Panc1 (cell line): ENCODE measurements around the gene CLDN7. TPM values are rescaled to one million over a fixed set of nuclear protein-coding genes. Genes with fewer than 3 reads are reported as not detected.
"Not testable (repeated sequence)": the region's sequence is repeated elsewhere in the genome, so short reads cannot be mapped to it uniquely, and the experiment has no call there.

Experiments
- ATAC-seq: fragments of 200-7000 bp; cut with Tn5 transposase; 2 replicates; pipeline ENCODE4 v1.9.1; 2020; ENCODE audit warnings: mild to moderate bottlenecking, moderate library complexity
- BruUV-seq: library from RNA; stranded (reverse); fragments of 400-500 nt; replicated peaks from 2 replicates; lab custom pipeline; 2021; lab: Mats Ljungman, UMichigan
- CTCF ChIA-PET: fragments of 300-600 bp; sonication (Branson Sonifier 250); formaldehyde crosslinking; loops from one replicate; lab custom pipeline; 2022; ENCODE audit warnings: antibody characterized with exemption; lab: Charles Lee
- POLR2A ChIA-PET: fragments of 300-600 bp; sonication (Branson Sonifier 250); formaldehyde crosslinking; loops from one replicate; lab custom pipeline; 2022; ENCODE audit warnings: antibody characterized with exemption; lab: Charles Lee
- DNase-seq: peaks from one replicate; pipeline ENCODE4 v3.0.0-alpha.2; 2010; ENCODE audit warnings: low read depth, low spot score
- H3K27ac ChIP-seq: 2 replicates; pipeline ENCODE4 v1.5.1; 2011; ENCODE audit warnings: mild to moderate bottlenecking, low read length, inconsistent platforms
- H3K27me3 ChIP-seq: fragments of 200-500 bp; sonication (Bioruptor generic); 2 replicates; pipeline ENCODE4 v1.6.0; 2014; ENCODE audit warnings: low read length, inconsistent platforms; ENCODE audit not compliant: control insufficient read depth, insufficient read depth
- H3K36me3 ChIP-seq: fragments of 200-500 bp; sonication (Bioruptor generic); 2 replicates; pipeline ENCODE4 v1.5.1; 2014; ENCODE audit warnings: inconsistent platforms, mild to moderate bottlenecking, low read length, moderate library complexity; ENCODE audit not compliant: control insufficient read depth, insufficient read depth
- H3K4me1 ChIP-seq: 2 replicates; pipeline ENCODE4 v1.5.1; 2011; ENCODE audit warnings: inconsistent platforms, mild to moderate bottlenecking, low read length, moderate library complexity; ENCODE audit not compliant: control insufficient read depth, insufficient read depth
- H3K4me3 ChIP-seq, 2 experiments: 2 replicates each; pipeline ENCODE4 v1.5.1; 2011 to 2012; ENCODE audit warnings: low read depth in 2 of 2, low read length in 2 of 2, mild to moderate bottlenecking in 2 of 2, inconsistent platforms in 1 of 2, moderate library complexity in 1 of 2
- H3K9me3 ChIP-seq: fragments of 200-500 bp; sonication (Bioruptor generic); 2 replicates; pipeline ENCODE4 v1.5.1; 2014; ENCODE audit warnings: low read depth, mild to moderate bottlenecking, inconsistent platforms, low read length, moderate library complexity; ENCODE audit not compliant: control insufficient read depth, insufficient read depth
- POLR2AphosphoS5 ChIP-seq: IDR thresholded peaks from 2 replicates; pipeline ENCODE4 v1.6.1; 2012; ENCODE audit warnings: mild to moderate bottlenecking, low read depth, low read length, moderate library complexity
- REST ChIP-seq, 2 experiments: IDR thresholded peaks; 2 replicates each; pipeline ENCODE4 v1.6.1; 2011 to 2012; ENCODE audit warnings: low read depth in 2 of 2, control low read depth in 1 of 2, low read length in 1 of 2, mild to moderate bottlenecking in 1 of 2, moderate library complexity in 1 of 2; ENCODE audit not compliant: insufficient read depth in 1 of 2
- SIN3A ChIP-seq: IDR thresholded peaks from 2 replicates; pipeline ENCODE4 v1.6.1; 2012; ENCODE audit warnings: low read depth, mild to moderate bottlenecking, low read length, moderate library complexity, borderline replicate concordance; ENCODE audit not compliant: insufficient read depth
- TCF7L2 ChIP-seq: IDR thresholded peaks from 2 replicates; pipeline ENCODE4 v1.6.1; 2011; ENCODE audit warnings: mild to moderate bottlenecking, low read depth, low read length, inconsistent platforms
- in situ Hi-C: cut with HindIII; loops from 2 replicates; pipeline ENCODE4 v1.10.0; 2016; ENCODE audit warnings: low sequenced_read_pairs, low pct_unique_long_range_greater_than_20kb
- intact Hi-C: fragments of 100-400 bp; cut with micrococcal nuclease; formaldehyde crosslinking; loops from one replicate; pipeline ENCODE4 v1.10.0; 2022; ENCODE audit not compliant: unreplicated experiment
- total RNA-seq: library from RNA; stranded (reverse); gene quantifications from one replicate; pipeline ENCODE4 v1.2.1, GENCODE V29; 2021; ENCODE audit not compliant: unreplicated experiment
- TF ChIP-seq, protein P1 (sequence below): fragments of 450-650 bp; IDR thresholded peaks from 2 replicates; pipeline ENCODE4 v1.5.1; 2017; ENCODE audit warnings: mild to moderate bottlenecking

Gene CLDN7
- total RNA-seq, 1 experiment from 2014 or later: 43.1 TPM

DNA sequence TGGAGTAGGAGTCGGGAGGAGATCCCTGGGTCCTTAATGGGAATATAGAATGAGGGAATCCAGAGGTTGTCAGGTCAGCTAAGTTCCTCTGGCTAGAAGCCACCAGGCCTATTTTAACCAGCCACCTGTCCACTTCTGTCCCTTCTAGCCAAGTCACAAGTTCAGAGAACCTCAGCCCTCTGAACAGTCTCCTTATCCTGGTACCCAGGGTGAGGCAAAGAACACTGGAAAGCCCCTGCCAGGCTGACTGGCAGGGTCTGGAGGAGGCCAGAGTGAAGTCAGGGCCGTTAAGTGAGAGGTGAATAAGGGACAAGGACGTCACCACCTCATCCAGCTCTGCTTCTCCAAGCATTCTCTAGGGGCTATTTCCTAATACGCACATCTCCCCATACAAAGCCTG, 13.5 kb downstream of the CLDN7 start:
- BruUV-seq: no TSS peak
- CTCF ChIA-PET: no interaction called here

DNA sequence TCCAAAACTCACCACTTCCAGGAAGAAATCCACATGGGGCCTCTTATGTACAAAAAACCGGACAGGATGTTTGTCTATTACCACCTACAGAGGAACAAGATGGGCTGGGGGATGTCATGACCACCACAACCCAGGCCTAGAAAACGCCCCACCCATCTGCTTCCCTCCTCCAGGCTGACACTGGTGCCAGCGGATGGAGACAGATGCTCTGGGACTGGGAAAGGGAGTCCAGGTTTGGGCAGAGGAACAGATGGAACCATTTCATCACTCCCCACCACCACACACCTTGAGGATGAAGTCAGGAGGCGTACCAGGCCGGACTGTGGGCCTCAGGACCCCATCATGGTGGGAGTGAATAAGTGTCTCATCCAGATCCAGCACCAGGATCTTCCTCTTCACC, 15.5 kb downstream of the CLDN7 start:
- intact Hi-C loops (no loop called here), in situ Hi-C loops (no loop called here)
- ATAC-seq: no peak
- TF ChIP-seq POLR2AphosphoS5 (no peak), SIN3A (no peak), REST (IDR thresholded peaks at IDR 0.05; ENCODE audit: insufficient read depth in 1 of 2, low read depth in 2 of 2, low read length in 1 of 2) (no peak), TCF7L2 (no peak)
- TF ChIP-seq, protein P1, sequence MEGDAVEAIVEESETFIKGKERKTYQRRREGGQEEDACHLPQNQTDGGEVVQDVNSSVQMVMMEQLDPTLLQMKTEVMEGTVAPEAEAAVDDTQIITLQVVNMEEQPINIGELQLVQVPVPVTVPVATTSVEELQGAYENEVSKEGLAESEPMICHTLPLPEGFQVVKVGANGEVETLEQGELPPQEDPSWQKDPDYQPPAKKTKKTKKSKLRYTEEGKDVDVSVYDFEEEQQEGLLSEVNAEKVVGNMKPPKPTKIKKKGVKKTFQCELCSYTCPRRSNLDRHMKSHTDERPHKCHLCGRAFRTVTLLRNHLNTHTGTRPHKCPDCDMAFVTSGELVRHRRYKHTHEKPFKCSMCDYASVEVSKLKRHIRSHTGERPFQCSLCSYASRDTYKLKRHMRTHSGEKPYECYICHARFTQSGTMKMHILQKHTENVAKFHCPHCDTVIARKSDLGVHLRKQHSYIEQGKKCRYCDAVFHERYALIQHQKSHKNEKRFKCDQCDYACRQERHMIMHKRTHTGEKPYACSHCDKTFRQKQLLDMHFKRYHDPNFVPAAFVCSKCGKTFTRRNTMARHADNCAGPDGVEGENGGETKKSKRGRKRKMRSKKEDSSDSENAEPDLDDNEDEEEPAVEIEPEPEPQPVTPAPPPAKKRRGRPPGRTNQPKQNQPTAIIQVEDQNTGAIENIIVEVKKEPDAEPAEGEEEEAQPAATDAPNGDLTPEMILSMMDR: no peak
- peaks cover 5% of the 10 kb centered on the region for H3K36me3 ChIP-seq
- BruUV-seq: no TSS peak
- H3K9me3 ChIP-seq: no peaks in the 10 kb centered on the region
- no peak overlapping the region for H3K4me3 ChIP-seq
- no peaks in the 10 kb centered on the region for H3K27me3 ChIP-seq
- no peak overlapping the region for H3K27ac ChIP-seq
- ChIA-PET POLR2A (no interaction called here), CTCF (no interaction called here)
- H3K4me1 ChIP-seq: peaks cover 12% of the 10 kb centered on the region
- DNase-seq: no peak

More for the DNA sequence above, 13.5 kb downstream of the CLDN7 start:
- H3K9me3 ChIP-seq: no peaks in the 10 kb centered on the region
- H3K27me3 ChIP-seq: no peaks in the 10 kb centered on the region
- H3K4me1 ChIP-seq: peaks cover 16% of the 10 kb centered on the region
- intact Hi-C loops: no loop called here
- peak overlapping the region in 1 of 2 experiments; percentile 18; a peak in 1 of 4 replicates for H3K4me3 ChIP-seq
- no peak for DNase-seq
- POLR2A ChIA-PET: no interaction called here
- ATAC-seq: no peak
- in situ Hi-C loops: no loop called here
- TF ChIP-seq SIN3A (no peak), REST (IDR thresholded peaks at IDR 0.05; ENCODE audit: insufficient read depth in 1 of 2, low read depth in 2 of 2, low read length in 1 of 2) (no peak), POLR2AphosphoS5 (no peak), TCF7L2 (no peak)
- TF ChIP-seq, protein P1: no peak
- peaks cover 5% of the 10 kb centered on the region for H3K36me3 ChIP-seq
- peak overlapping the region; percentile 14; the same call in 1 of the 2 replicates for H3K27ac ChIP-seq

DNA sequence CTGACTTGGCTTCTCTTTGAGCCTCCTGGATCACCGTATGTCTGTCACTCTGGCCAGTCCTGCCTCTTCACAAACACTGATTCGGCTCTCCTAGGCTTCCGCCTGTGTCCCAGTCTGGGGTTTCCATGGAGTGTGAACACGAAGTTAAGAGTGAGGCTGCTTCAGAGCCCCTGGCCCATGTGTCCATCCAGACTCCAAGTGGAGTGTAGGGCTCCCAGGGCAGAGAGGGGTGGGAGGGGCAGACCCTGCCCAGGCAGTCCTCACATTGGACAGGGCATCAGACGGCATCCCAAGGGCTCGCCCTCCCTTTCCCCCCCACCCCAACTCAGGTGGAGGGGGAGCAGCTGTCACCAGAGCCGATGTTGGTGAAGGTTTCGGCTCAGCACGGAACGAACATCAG, 18.4 kb downstream of the CLDN7 start:
- intact Hi-C loops, H3K9me3 ChIP-seq, ATAC-seq, H3K27me3 ChIP-seq, H3K36me3 ChIP-seq, DNase-seq, in situ Hi-C loops, H3K27ac ChIP-seq, H3K4me3 ChIP-seq, CTCF ChIA-PET: not testable (repeated sequence)
- POLR2A ChIA-PET: interaction anchor here (0.7 kb wide), 1 partner anchor 231 kb away, joined by 3 read pairs; the partner anchor contains the start of gene RNASEK
- H3K4me1 ChIP-seq: peaks cover 16% of the 10 kb centered on the region
- BruUV-seq: TSS peak; percentile 68
